GM12878 (cell line): ENCODE measurements around the gene GPR173. TPM values are rescaled to one million over a fixed set of nuclear protein-coding genes. Genes with fewer than 3 reads are reported as not detected.

Source experiments
- ATAC-seq: fragments of 200-7000 bp; cut with Tn5 transposase; 3 replicates; pipeline ENCODE4 v1.9.1; 2020; ENCODE audit warnings: mild to moderate bottlenecking, moderate library complexity
- BruUV-seq: library from RNA; stranded (reverse); fragments of 400-500 nt; replicated peaks from 2 replicates; lab custom pipeline; 2021; lab: Mats Ljungman, UMichigan
- CTCF ChIA-PET: fragments of 300-600 bp; sonication (Branson Sonifier 250); formaldehyde crosslinking; extraction: SDS; loops from one replicate; lab custom pipeline; 2021; ENCODE audit warnings: inconsistent platforms; lab: Yijun Ruan, JAX
- POLR2A ChIA-PET: fragments of 350-600 bp; formaldehyde crosslinking; extraction: SDS; loops from one replicate; lab custom pipeline; 2021; ENCODE audit warnings: inconsistent platforms; lab: Charles Lee
- RAD21 ChIA-PET: fragments of 300-600 bp; sonication (Branson Sonifier 250); formaldehyde crosslinking; loops from one replicate; lab custom pipeline; 2023; ENCODE audit warnings: antibody characterized with exemption; ENCODE audit not compliant: unreplicated experiment; lab: Charles Lee
- SMC1A ChIA-PET: fragments of 300-600 bp; sonication (Branson Sonifier 250); formaldehyde crosslinking; loops from one replicate; lab custom pipeline; 2023; ENCODE audit not compliant: unreplicated experiment, uncharacterized antibody; lab: Charles Lee
- DNase-seq: peaks from one replicate; pipeline ENCODE4 v3.0.0-alpha.2; 2011; ENCODE audit warnings: low read depth, low spot score
- FAIRE-seq: peaks from 3 replicates; lab custom pipeline; 2011; peaks lifted over from hg19 to GRCh38; lab: Jason Lieb, UNC
- H2AFZ ChIP-seq: 2 replicates; pipeline ENCODE4 v1.6.0; 2011; ENCODE audit warnings: low read depth, low read length, control low read depth; ENCODE audit not compliant: control insufficient read depth
- H3K27ac ChIP-seq: 2 replicates; pipeline ENCODE4 v1.5.1; 2011; ENCODE audit warnings: control low read depth; ENCODE audit not compliant: control insufficient read depth, insufficient read depth
- H3K27me3 ChIP-seq, 2 experiments: replicated peaks in 1 of 2; 2 replicates each; pipeline versions ENCODE4 v1.6.0 to v1.6.1; 2011; ENCODE audit warnings: low read length in 1 of 2; ENCODE audit not compliant: control insufficient read depth in 2 of 2, insufficient read depth in 2 of 2
- H3K36me3 ChIP-seq, 2 experiments: 2 replicates each; pipeline ENCODE4 v1.5.1; 2011; ENCODE audit warnings: low read length in 1 of 2; ENCODE audit not compliant: control insufficient read depth in 2 of 2, insufficient read depth in 2 of 2
- H3K4me1 ChIP-seq: 2 replicates; pipeline ENCODE4 v1.6.1; 2011; ENCODE audit warnings: mild to moderate bottlenecking, low read length, moderate library complexity, mixed read lengths; ENCODE audit not compliant: control insufficient read depth, insufficient read depth
- H3K4me2 ChIP-seq: 2 replicates; pipeline ENCODE4 v1.6.0; 2011; ENCODE audit warnings: control low read depth; ENCODE audit not compliant: control insufficient read depth, insufficient read depth
- H3K4me3 ChIP-seq: fragments of 200-600 bp; sonication (generic); 2 replicates; pipeline ENCODE4 v1.5.1; 2016
- H3K79me2 ChIP-seq: 2 replicates; pipeline ENCODE4 v1.6.0; 2011; ENCODE audit warnings: low read length; ENCODE audit not compliant: control insufficient read depth, insufficient read depth
- H3K9ac ChIP-seq: 2 replicates; pipeline ENCODE4 v1.8.0; 2011; ENCODE audit warnings: low read length, control low read depth, mixed read lengths; ENCODE audit not compliant: control insufficient read depth, insufficient read depth
- H3K9me3 ChIP-seq: replicated peaks from 3 replicates; pipeline ENCODE4 v1.5.1; 2011; ENCODE audit warnings: mild to moderate bottlenecking, low read length; ENCODE audit not compliant: control insufficient read depth, insufficient read depth
- H4K20me1 ChIP-seq: 2 replicates; pipeline ENCODE4 v1.6.0; 2011; ENCODE audit not compliant: control insufficient read depth, insufficient read depth
- BCL11A ChIP-seq: IDR thresholded peaks from 2 replicates; pipeline ENCODE4 v1.6.1; 2011; ENCODE audit warnings: low read depth, low read length
- BHLHE40 ChIP-seq, 2 experiments: fragments of 450-650 bp in 1 of 2; IDR thresholded peaks; 2 replicates each; pipeline ENCODE4 v1.6.1; 2011 to 2017; ENCODE audit warnings: low read depth in 2 of 2, borderline replicate concordance in 1 of 2, improper control_type of control experiment in 1 of 2, low read length in 1 of 2, mild to moderate bottlenecking in 1 of 2
- MTA2 ChIP-seq: fragments of 450-650 bp; IDR thresholded peaks from 2 replicates; pipeline ENCODE4 v1.6.1; 2016; ENCODE audit warnings: low read depth, mild to moderate bottlenecking, moderate library complexity
- NFYB ChIP-seq: IDR thresholded peaks from 2 replicates; pipeline ENCODE4 v1.6.1; 2011; ENCODE audit warnings: low read depth, mild to moderate bottlenecking, low read length, improper control_type of control experiment, moderate library complexity; ENCODE audit not compliant: insufficient read depth
- RAD51 ChIP-seq: fragments of 450-650 bp; IDR thresholded peaks from 2 replicates; pipeline ENCODE4 v1.6.1; 2016; ENCODE audit warnings: moderate library complexity, mild to moderate bottlenecking, inconsistent platforms
- RCOR1 ChIP-seq: conservative IDR thresholded peaks from 2 replicates; pipeline ENCODE4 v1.6.1; 2012; ENCODE audit warnings: low read depth, low read length, improper control_type of control experiment
- RFX5 ChIP-seq: IDR thresholded peaks from 2 replicates; pipeline ENCODE4 v1.6.1; 2011; ENCODE audit warnings: low read depth, low read length, improper control_type of control experiment
- SMC3 ChIP-seq: IDR thresholded peaks from 2 replicates; pipeline ENCODE4 v1.6.1; 2011; ENCODE audit warnings: low read length, improper control_type of control experiment, borderline replicate concordance
- ZNF274 ChIP-seq: IDR thresholded peaks from one replicate; pipeline ENCODE4 v1.8.0; 2011; ENCODE audit not compliant: insufficient read length, insufficient read depth
- WGBS: methylation state at CpG from one replicate; pipeline ENCODE4 v1.1.6; 2016; ENCODE audit warnings: low lambda C conversion rate; ENCODE audit not compliant: insufficient replicate concordance, insufficient coverage; ENCODE audit errors: missing lambda C conversion rate; 5-methylcytosine and 5-hydroxymethylcytosine counted together
- in situ Hi-C: fragments of 300-500 bp; cut with MboI; formaldehyde crosslinking; loops from 9 replicates; pipeline ENCODE4 v1.14.3; 2018; ENCODE audit warnings: mixed read lengths
- intact Hi-C: fragments of 100-400 bp; cut with micrococcal nuclease; formaldehyde crosslinking; loops from one replicate; pipeline ENCODE4 v1.14.2; 2022; ENCODE audit not compliant: unreplicated experiment
- polyA plus RNA-seq, 11 experiments: library from polyadenylated mRNA; depleted of rRNA in 4 of 11; unstranded in 6 of 11; stranded (reverse) in 5 of 11; fragments of >200 nt; fragmentation: Nextera tagmentation in 4 of 11; fragmentation: Illumina TruSeq in 1 of 11; extraction: Ambion mirVana in 4 of 11; extraction: Trizol in 1 of 11; gene quantifications; 1 replicate in 1 of 11; 2 replicates in 10 of 11; pipeline versions ENCODE4 v1.2.1 to v1.2.3, GENCODE V29; 2011 to 2016; ENCODE audit warnings: inconsistent platforms in 2 of 11, missing spikeins in 2 of 11, low read depth in 1 of 11
- total RNA-seq, 4 experiments: library from RNA; depleted of rRNA in 3 of 4; stranded (reverse); fragments of >200 nt in 3 of 4; fragmentation: Illumina TruSeq in 1 of 4; extraction: Trizol in 1 of 4; gene quantifications; 2 replicates each; pipeline versions ENCODE4 v1.2.1 to v1.2.3, GENCODE V29; 2013 to 2021
- TF ChIP-seq, protein P1 (sequence below): fragments of 450-650 bp; IDR thresholded peaks from 2 replicates; pipeline ENCODE4 v1.6.1; 2017; ENCODE audit warnings: low read depth, mild to moderate bottlenecking, moderate library complexity
- TF ChIP-seq, protein P2 (sequence below): fragments of 450-650 bp; IDR thresholded peaks from 2 replicates; pipeline ENCODE4 v1.6.1; 2018; ENCODE audit warnings: mild to moderate bottlenecking, low read depth, moderate library complexity; ENCODE audit not compliant: partially characterized antibody

The GPR173 gene
- total and polyA plus RNA-seq, 10 of the 15 experiments (the other 5 are each of a cell fraction or from before 2014, with no cell fraction given) = 0.04 to 0.24 (median 0.12) TPM; not detected in 4

DNA sequence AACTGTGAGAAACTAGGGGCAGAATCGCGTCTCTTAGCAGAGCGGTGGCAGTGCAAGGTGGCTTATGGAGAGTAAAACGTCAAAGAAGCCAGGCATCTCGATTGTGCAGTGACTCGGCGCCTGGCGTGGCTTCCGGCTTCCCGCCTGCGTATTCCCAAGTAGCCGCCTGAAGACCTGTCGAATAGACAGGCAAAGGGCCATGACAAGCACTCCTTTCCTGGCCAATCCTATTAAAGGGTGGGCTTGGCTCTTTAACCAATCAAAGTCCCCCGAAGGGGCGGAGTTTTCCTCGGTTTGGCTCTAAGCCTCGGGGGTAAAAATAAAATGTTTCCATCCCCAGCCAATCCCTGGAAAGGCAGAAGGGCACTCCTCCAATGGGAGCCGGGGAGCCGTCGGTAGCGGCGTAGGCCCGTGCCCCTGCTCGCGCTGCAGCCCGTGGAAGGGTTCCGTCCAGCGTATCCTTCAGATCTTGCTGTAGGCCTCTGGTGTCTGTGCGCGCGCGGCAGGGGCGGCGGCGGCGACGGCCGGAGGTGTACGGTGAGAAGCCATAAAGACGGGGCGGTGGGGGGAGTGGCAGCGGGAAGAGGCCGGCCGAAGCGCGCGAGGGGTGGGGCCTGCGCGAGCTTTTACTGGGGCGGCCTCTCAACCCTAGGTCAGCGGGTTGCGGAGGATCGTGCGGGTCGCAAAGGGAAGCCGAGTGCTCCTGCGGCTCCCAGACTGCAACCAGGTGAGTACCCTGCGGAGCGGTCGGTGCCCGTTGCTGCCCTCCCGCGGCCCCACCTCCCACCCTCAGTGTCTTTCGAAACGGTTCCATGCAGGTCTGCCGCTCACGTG lies 45.4 kb downstream of the GPR173 start, which contains the start of gene KANTR (continued):
- TF ChIP-seq BCL11A (no peak), RCOR1 (no peak), NFYB (peak; percentile 86), ZNF274 (no peak), BHLHE40 (IDR thresholded peaks at IDR 0.05; ENCODE audit: borderline replicate concordance in 1 of 2, low read depth in 2 of 2, low read length in 1 of 2) (peak in 1 of 2 experiments; percentile 89; a peak in 3 of 4 replicates), RFX5 (peak; percentile 67; the same call in 1 of the 2 replicates)
- TF ChIP-seq, protein P1, sequence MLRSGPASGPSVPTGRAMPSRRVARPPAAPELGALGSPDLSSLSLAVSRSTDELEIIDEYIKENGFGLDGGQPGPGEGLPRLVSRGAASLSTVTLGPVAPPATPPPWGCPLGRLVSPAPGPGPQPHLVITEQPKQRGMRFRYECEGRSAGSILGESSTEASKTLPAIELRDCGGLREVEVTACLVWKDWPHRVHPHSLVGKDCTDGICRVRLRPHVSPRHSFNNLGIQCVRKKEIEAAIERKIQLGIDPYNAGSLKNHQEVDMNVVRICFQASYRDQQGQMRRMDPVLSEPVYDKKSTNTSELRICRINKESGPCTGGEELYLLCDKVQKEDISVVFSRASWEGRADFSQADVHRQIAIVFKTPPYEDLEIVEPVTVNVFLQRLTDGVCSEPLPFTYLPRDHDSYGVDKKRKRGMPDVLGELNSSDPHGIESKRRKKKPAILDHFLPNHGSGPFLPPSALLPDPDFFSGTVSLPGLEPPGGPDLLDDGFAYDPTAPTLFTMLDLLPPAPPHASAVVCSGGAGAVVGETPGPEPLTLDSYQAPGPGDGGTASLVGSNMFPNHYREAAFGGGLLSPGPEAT = peak; percentile 12; the same call in 1 of the 2 replicates

DNA sequence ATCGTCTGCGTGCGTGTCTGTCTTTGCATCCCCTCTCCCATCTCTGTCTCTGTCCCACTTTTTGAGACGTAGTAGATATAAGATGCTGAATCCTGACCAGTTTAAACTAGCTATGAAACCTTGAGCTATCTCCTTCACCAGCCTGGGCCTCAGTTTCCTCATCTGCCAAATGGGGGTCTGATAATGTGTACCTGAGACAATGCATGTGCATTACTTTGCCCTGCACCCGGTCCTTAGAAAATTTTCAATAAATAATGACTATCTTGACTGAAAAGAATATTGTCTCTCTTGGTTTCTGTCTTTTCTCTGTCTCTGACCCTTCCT lies 46.0 kb downstream of the GPR173 start:
- peak overlapping the region; percentile 45 for H3K27ac ChIP-seq
- in situ Hi-C loops = no loop called here
- DNase-seq (no peak), FAIRE-seq (no peak), ATAC-seq (no peak)
- ChIA-PET CTCF (interaction anchor here (1.0 to 1.7 kb wide), 2 partner anchors 16 to 23 kb away, joined by 3 to 8 read pairs; no protein-coding TSS in a partner anchor), POLR2A (interaction anchor here (1.7 kb wide), 1 partner anchor 12 kb away, joined by 5 read pairs; the partner anchor contains the start of gene TSPYL2), RAD21 (interaction anchor here (1.0 kb wide), 2 partner anchors 12 to 21 kb away, joined by 3 to 4 read pairs; no protein-coding TSS in a partner anchor), SMC1A (interaction anchor here (1.2 to 1.3 kb wide), 2 partner anchors 18 to 23 kb away, joined by 3 to 5 read pairs; no protein-coding TSS in a partner anchor)
- H2AFZ ChIP-seq = peak overlapping the region; percentile 72
- peaks cover 6% of the 10 kb centered on the region for H3K79me2 ChIP-seq
- H3K4me1 ChIP-seq = no peaks in the 10 kb centered on the region
- H3K36me3 ChIP-seq = no peaks in the 10 kb centered on the region
- peak overlapping the region; percentile 71 for H3K4me3 ChIP-seq
- no peaks in the 10 kb centered on the region for H4K20me1 ChIP-seq
- H3K9me3 ChIP-seq = no peaks in the 10 kb centered on the region
- TF ChIP-seq BHLHE40 (IDR thresholded peaks at IDR 0.05; ENCODE audit: borderline replicate concordance in 1 of 2, low read depth in 2 of 2, low read length in 1 of 2) = peak in 1 of 2 experiments; percentile 80; a peak in 1 of 4 replicates
- TF ChIP-seq RAD51 = peak; percentile 72; the same call in 1 of the 2 replicates
- no peak for TF ChIP-seq MTA2
- no peak for TF ChIP-seq SMC3
- TF ChIP-seq, protein P2, sequence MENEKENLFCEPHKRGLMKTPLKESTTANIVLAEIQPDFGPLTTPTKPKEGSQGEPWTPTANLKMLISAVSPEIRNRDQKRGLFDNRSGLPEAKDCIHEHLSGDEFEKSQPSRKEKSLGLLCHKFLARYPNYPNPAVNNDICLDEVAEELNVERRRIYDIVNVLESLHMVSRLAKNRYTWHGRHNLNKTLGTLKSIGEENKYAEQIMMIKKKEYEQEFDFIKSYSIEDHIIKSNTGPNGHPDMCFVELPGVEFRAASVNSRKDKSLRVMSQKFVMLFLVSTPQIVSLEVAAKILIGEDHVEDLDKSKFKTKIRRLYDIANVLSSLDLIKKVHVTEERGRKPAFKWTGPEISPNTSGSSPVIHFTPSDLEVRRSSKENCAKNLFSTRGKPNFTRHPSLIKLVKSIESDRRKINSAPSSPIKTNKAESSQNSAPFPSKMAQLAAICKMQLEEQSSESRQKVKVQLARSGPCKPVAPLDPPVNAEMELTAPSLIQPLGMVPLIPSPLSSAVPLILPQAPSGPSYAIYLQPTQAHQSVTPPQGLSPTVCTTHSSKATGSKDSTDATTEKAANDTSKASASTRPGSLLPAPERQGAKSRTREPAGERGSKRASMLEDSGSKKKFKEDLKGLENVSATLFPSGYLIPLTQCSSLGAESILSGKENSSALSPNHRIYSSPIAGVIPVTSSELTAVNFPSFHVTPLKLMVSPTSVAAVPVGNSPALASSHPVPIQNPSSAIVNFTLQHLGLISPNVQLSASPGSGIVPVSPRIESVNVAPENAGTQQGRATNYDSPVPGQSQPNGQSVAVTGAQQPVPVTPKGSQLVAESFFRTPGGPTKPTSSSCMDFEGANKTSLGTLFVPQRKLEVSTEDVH = no peak
- no peaks in the 10 kb centered on the region for H3K27me3 ChIP-seq
- WGBS = 19% methylated on average over 5 of the region's 5 CpGs
- H3K4me2 ChIP-seq = no peak overlapping the region; the same call in 1 of the 2 replicates
- H3K9ac ChIP-seq = peak overlapping the region; percentile 67
- BruUV-seq = TSS peak; percentile 78
- intact Hi-C loops = no loop called here
